Cerebellar nuclear complex (tissue), 1 donor: ENCODE data around the gene USP43.

Experiments used
- DNase-seq, 2 experiments: peaks; one replicate each; lab custom pipeline; 2025; lab: John Stamatoyannopoulos, UW

Gene USP43

GRCh38 chr17:9703781-9704082 is 58.4 kb downstream of the USP43 start:
- no peak for DNase-seq

GRCh38 chr17:9705745-9706144 is 60.4 kb downstream of the USP43 start:
- no peak for DNase-seq

GRCh38 chr17:9707948-9708347 is 62.6 kb downstream of the USP43 start:
- DNase-seq: no peak

- DNase-seq: no peak
Measured at GRCh38 chr17:9714801-9715200, 69.5 kb downstream of the USP43 start.

GRCh38 chr17:9715503-9716016 is 70.2 kb downstream of the USP43 start:
- no peak for DNase-seq

GRCh38 chr17:9725575-9725974 is 80.3 kb downstream of the USP43 start:
- DNase-seq: peak in 1 of 2 experiments; percentile 25

- DNase-seq: no peak
Measured at GRCh38 chr17:9726291-9726690, 81.0 kb downstream of the USP43 start.

GRCh38 chr17:9728005-9728404 is 82.7 kb downstream of the USP43 start:
- no peak for DNase-seq

GRCh38 chr17:9728564-9728963 is 83.2 kb downstream of the USP43 start:
- no peak for DNase-seq

- DNase-seq: peak in 1 of 2 experiments; percentile 16
Measured at GRCh38 chr17:9729034-9729650, 83.8 kb downstream of the USP43 start.

- no peak for DNase-seq
Measured at GRCh38 chr17:9729735-9730420, 84.6 kb downstream of the USP43 start.

GRCh38 chr17:9750524-9750923 is 105.2 kb downstream of the USP43 start:
- DNase-seq: no peak

- no peak for DNase-seq
Measured at GRCh38 chr17:9755083-9755482, 109.8 kb downstream of the USP43 start.

- DNase-seq: no peak
Measured at GRCh38 chr17:9760266-9760665, 114.9 kb downstream of the USP43 start.

- DNase-seq: no peak
Measured at GRCh38 chr17:9763643-9764042, 118.3 kb downstream of the USP43 start.

- DNase-seq: no peak
Measured at GRCh38 chr17:9765322-9765721, 120.0 kb downstream of the USP43 start.

- no peak for DNase-seq
Measured at GRCh38 chr17:9766970-9767369, 121.7 kb downstream of the USP43 start.

GRCh38 chr17:9767432-9767991 is 122.2 kb downstream of the USP43 start:
- no peak for DNase-seq

- no peak for DNase-seq
Measured at GRCh38 chr17:9768381-9768934, 123.1 kb downstream of the USP43 start.

- no peak for DNase-seq
Measured at GRCh38 chr17:9769036-9769695, 123.8 kb downstream of the USP43 start.

GRCh38 chr17:9771465-9771864 is 126.1 kb downstream of the USP43 start:
- no peak for DNase-seq

- DNase-seq: no peak
Measured at GRCh38 chr17:9772658-9773057, 127.3 kb downstream of the USP43 start.

- DNase-seq: no peak
Measured at GRCh38 chr17:9776911-9777310, 131.6 kb downstream of the USP43 start.
